ENCODE results near the gene MEOX2. TPM values are rescaled to one million over a fixed set of nuclear protein-coding genes. Genes with fewer than 3 reads are reported as not detected.

Gene MEOX2
- polyA plus RNA-seq, 1 donor (not counting 4 experiments of a cell fraction or from before 2014, with no cell fraction given), result not detected

DNA sequence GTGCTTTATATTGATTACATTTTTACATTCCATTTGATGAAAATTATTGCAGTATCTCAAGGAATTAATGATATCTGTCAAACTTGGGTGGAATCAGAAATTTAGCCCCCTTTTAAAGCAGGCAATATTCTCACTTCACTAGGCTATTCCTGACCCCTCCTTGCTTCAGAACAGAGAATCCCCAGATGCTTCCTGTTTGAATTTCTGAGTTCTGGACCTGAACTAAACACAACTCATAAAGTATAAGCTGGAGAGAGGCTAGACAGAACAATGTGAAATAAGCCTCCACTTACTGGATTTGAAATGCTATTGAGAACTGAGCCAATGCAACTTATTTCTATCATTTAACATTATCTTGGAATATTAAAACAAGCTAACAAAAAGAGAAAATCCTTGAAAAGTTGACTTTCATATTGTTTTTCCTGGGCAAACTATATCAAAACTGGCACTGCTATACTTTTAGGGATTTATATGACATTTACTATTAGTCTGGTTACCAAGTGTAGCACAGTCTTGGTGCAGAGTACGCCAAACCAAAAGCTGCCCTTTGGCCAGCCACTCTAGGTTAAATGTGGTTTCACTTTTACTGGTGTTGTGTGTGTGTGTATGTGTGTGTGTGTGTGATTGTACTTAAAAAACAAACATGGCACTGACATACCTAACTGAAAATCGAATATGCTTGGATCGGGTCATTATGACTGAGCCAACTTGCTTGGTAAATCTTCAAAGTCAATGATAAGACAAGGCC is 105.7 kb downstream of the MEOX2 start:
- Histone ChIP-seq H3K9me1 (ENCODE audit: control insufficient read depth, extremely low read depth, insufficient read depth, low read length) (no peaks in the 10 kb centered on the region), H3K9ac (ENCODE audit: control insufficient read depth, extremely low read depth, insufficient read depth, low read length) (no peak overlapping the region), H3K27me3 (ENCODE audit: control insufficient read depth, extremely low read depth, insufficient read depth, low read length) (no peaks in the 10 kb centered on the region), H3K4me1 (ENCODE audit: control insufficient read depth, extremely low read depth, insufficient read depth, low read length) (no peaks in the 10 kb centered on the region), H2AFZ (ENCODE audit: control insufficient read depth, low read length) (no peak overlapping the region), H3K9me3 (ENCODE audit: control insufficient read depth, low read depth, low read length) (no peaks in the 10 kb centered on the region), H3K27ac (ENCODE audit: control insufficient read depth, insufficient read depth, low read length) (no peak overlapping the region), H3K4me3 (ENCODE audit: control insufficient read depth in 2 of 3, extremely low read depth in 1 of 3, insufficient read depth in 2 of 3, low read depth in 1 of 3, low read length in 3 of 3) (no peak overlapping the region), H4K20me1 (ENCODE audit: control insufficient read depth, extremely low read depth, insufficient read depth, low read length) (no peaks in the 10 kb centered on the region), H3K4me2 (ENCODE audit: control insufficient read depth, extremely low read depth, insufficient read depth, low read depth, low read length) (no peak overlapping the region), H3K79me2 (ENCODE audit: control insufficient read depth, insufficient read depth, low read length) (no peaks in the 10 kb centered on the region), H3K36me3 (ENCODE audit: control insufficient read depth in 2 of 2, extremely low read depth in 1 of 2, insufficient read depth in 2 of 2, low read length in 2 of 2) (no peaks in the 10 kb centered on the region)
- FAIRE-seq (no peak), DNase-seq (ENCODE audit: low read depth, low spot score) (no peak)
- TF ChIP-seq, protein P1, sequence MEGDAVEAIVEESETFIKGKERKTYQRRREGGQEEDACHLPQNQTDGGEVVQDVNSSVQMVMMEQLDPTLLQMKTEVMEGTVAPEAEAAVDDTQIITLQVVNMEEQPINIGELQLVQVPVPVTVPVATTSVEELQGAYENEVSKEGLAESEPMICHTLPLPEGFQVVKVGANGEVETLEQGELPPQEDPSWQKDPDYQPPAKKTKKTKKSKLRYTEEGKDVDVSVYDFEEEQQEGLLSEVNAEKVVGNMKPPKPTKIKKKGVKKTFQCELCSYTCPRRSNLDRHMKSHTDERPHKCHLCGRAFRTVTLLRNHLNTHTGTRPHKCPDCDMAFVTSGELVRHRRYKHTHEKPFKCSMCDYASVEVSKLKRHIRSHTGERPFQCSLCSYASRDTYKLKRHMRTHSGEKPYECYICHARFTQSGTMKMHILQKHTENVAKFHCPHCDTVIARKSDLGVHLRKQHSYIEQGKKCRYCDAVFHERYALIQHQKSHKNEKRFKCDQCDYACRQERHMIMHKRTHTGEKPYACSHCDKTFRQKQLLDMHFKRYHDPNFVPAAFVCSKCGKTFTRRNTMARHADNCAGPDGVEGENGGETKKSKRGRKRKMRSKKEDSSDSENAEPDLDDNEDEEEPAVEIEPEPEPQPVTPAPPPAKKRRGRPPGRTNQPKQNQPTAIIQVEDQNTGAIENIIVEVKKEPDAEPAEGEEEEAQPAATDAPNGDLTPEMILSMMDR (optimal IDR thresholded peaks at IDR 0.05 in 1 of 3, IDR thresholded peaks at IDR 0.05 in 1 of 3, conservative IDR thresholded peaks at IDR 0.05 in 1 of 3; ENCODE audit: extremely low read depth in 1 of 3, insufficient read depth in 2 of 3, low read length in 3 of 3), result no peak
- TF ChIP-seq EZH2 (IDR thresholded peaks at IDR 0.05; ENCODE audit: low read length), result no peak
- dilution Hi-C loops (cut with MboI; ENCODE audit: extremely low pct_ligation_motif_present, low sequenced_read_pairs), result no loop called here

DNA sequence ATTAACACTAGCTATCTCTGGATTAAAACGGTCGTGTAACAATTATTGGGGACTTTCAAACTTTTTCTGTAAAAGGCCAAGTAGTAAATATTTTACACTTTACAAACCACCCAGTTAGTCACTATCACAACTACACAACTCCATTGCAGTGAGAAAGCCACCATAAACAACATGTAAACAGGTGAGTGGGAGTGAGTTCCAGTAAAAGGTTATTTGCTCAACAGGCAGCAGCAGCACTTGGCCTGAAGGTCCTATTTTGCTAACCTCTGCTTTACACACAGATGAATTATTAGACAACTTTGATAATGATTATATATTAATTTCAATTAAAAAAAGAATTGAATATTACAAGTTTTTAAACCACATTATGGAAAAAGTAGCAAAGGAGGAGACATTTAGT is 108.9 kb downstream of the MEOX2 start:
- dilution Hi-C loops (cut with MboI; ENCODE audit: extremely low pct_ligation_motif_present, low sequenced_read_pairs), result no loop called here
- no peaks in the 10 kb centered on the region for H3K4me1 ChIP-seq (ENCODE audit: control insufficient read depth, extremely low read depth, insufficient read depth, low read length)
- H2AFZ ChIP-seq (ENCODE audit: control insufficient read depth, low read length), result no peak overlapping the region
- H3K4me3 ChIP-seq (ENCODE audit: control insufficient read depth in 2 of 3, extremely low read depth in 1 of 3, insufficient read depth in 2 of 3, low read depth in 1 of 3, low read length in 3 of 3), result no peak overlapping the region
- H3K36me3 ChIP-seq (ENCODE audit: control insufficient read depth in 2 of 2, extremely low read depth in 1 of 2, insufficient read depth in 2 of 2, low read length in 2 of 2), result no peaks in the 10 kb centered on the region
- H3K79me2 ChIP-seq (ENCODE audit: control insufficient read depth, insufficient read depth, low read length), result no peaks in the 10 kb centered on the region
- TF ChIP-seq EZH2 (IDR thresholded peaks at IDR 0.05; ENCODE audit: low read length), result no peak
- TF ChIP-seq, protein P1 (optimal IDR thresholded peaks at IDR 0.05 in 1 of 3, IDR thresholded peaks at IDR 0.05 in 1 of 3, conservative IDR thresholded peaks at IDR 0.05 in 1 of 3; ENCODE audit: extremely low read depth in 1 of 3, insufficient read depth in 2 of 3, low read length in 3 of 3), result no peak
- no peak overlapping the region for H3K9ac ChIP-seq (ENCODE audit: control insufficient read depth, extremely low read depth, insufficient read depth, low read length)
- H3K9me3 ChIP-seq (ENCODE audit: control insufficient read depth, low read depth, low read length), result no peaks in the 10 kb centered on the region
- no peaks in the 10 kb centered on the region for H4K20me1 ChIP-seq (ENCODE audit: control insufficient read depth, extremely low read depth, insufficient read depth, low read length)
- no peak overlapping the region for H3K4me2 ChIP-seq (ENCODE audit: control insufficient read depth, extremely low read depth, insufficient read depth, low read depth, low read length)
- no peak for FAIRE-seq
- no peaks in the 10 kb centered on the region for H3K9me1 ChIP-seq (ENCODE audit: control insufficient read depth, extremely low read depth, insufficient read depth, low read length)
- H3K27ac ChIP-seq (ENCODE audit: control insufficient read depth, insufficient read depth, low read length), result no peak overlapping the region
- no peaks in the 10 kb centered on the region for H3K27me3 ChIP-seq (ENCODE audit: control insufficient read depth, extremely low read depth, insufficient read depth, low read length)
- no peak for DNase-seq (ENCODE audit: low read depth, low spot score)
